LoVo (cell line): Measurements from ENCODE around the gene BBS10.
"Not testable (repeated sequence)": the region's sequence is repeated elsewhere in the genome, so short reads cannot be mapped to it uniquely, and the experiment has no call there.

ENCODE experiments used
- DNase-seq: peaks from one replicate; pipeline ENCODE4 v3.0.0-alpha.2; 2016; ENCODE audit warnings: low spot score

The BBS10 gene

DNA sequence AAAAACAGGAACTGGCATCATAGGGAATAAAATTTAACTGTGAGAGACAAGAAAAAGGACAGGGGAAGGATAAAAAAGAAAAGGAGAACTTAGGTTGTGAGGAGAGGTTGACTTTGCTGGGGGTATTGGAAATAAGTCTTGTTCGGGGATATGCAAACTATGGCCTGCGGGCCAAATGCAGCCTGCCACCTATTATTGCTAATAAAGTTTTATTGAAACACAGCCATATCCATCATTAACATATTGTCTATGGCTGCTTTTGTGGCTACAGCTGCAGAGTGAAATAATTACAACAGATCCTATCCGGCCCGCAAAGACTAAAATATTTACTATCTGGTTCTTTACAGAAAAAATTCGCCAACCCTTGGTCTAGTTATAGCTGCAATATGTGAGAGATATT, 18.6 kb downstream of the BBS10 start:
- no peak for DNase-seq

GRCh38 chr12:76329159-76329558, 19.1 kb downstream of the BBS10 start:
- peak; percentile 45 for DNase-seq

DNA sequence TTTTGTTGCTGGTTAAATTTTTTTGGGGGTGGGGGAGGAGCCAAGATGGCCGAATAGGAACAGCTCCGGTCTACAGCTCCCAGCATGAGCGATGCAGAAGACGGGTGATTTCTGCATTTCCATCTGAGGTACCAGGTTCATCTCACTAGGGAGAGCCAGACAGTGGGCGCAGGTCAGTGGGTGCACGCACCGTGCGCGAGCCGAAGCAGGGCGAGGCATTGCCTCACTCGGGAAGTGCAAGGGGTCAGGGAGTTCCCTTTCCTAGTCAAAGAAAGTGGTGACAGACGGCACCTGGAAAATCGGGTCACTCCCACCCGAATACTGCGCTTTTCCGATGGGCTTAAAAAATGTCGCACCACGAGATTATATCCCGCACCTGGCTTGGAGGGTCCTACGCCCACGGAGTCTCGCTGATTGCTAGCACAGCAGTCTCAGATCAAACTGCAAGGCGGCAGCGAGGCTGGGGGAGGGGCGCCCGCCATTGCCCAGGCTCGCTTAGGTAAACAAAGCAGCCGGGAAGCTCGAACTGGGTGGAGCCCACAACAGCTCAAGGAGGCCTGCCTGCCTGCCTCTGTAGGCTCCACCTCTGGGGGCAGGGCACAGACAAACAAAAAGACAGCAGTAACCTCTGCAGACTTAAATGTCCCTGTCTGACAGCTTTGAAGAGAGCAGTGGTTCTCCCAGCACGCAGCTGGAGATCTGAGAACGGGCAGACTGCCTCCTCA, 28.5 kb downstream of the BBS10 start:
- not testable (repeated sequence) for DNase-seq

- no peak for DNase-seq
Observed at GRCh38 chr12:76318773-76319594, 29.2 kb downstream of the BBS10 start.

DNA sequence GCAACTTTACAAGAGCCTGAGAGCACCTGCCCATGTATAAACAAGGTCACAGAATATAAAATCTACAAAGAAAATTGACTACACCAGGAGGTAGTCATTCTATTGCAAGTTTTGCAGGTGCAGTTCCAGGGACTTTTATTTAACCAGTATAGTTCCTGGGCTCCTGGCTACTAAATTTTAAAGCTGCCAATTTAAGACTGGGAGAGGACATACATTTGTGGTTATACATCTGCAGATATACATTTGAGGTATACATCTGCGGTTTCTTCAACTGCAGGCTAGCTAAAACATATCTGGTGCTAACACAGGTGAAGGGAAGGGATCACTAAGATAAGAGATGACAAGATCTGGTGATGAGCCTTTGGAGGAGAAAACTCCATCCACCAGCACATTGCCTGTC, 30.2 kb downstream of the BBS10 start:
- no peak for DNase-seq

GRCh38 chr12:76316468-76316867, 31.7 kb downstream of the BBS10 start:
- DNase-seq: no peak

- DNase-seq: no peak
Observed at GRCh38 chr12:76313299-76313698, 34.9 kb downstream of the BBS10 start.

- DNase-seq: no peak
Observed at GRCh38 chr12:76312315-76312714, 35.9 kb downstream of the BBS10 start.

DNA sequence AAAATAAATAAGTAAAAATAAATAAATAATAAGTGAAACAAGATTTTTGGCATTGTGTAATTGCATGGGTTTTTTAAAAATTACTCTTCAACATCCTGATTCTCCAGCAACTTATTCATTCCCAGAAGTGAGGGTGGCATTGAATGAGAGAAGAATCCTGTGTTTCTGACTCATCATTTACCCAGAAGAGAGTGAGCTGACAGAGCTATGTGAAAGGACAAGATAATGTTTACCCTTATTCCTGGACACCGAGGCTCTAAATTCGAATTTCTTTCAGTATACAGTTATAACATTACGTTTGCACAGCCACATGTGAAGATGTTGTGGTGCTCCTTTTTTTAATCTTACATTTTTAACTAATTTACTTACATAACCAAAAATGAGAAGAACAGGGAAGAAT, 36.4 kb downstream of the BBS10 start:
- no peak for DNase-seq

- peak; percentile 46 for DNase-seq
Observed at GRCh38 chr12:76310110-76310509, 38.1 kb downstream of the BBS10 start.

DNA sequence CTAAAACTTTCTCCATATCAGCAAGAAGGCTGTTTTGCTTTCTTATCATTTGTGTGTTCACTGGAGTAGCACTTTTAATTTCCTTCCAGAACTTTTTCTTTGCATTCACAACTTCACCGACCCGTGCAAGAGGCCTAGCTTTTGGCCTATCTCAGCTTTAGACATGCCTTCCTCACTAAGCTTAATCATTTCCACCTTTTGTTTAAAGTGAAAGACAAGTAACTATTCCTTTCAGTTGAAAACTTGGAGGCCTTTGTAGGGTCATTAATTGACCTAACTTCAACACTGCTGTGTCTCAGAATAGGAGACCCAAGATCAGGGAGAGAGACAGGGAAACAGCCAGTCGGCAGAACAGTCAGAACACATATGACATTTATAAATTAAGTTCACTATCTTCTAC, 39.3 kb downstream of the BBS10 start:
- DNase-seq: no peak

DNA sequence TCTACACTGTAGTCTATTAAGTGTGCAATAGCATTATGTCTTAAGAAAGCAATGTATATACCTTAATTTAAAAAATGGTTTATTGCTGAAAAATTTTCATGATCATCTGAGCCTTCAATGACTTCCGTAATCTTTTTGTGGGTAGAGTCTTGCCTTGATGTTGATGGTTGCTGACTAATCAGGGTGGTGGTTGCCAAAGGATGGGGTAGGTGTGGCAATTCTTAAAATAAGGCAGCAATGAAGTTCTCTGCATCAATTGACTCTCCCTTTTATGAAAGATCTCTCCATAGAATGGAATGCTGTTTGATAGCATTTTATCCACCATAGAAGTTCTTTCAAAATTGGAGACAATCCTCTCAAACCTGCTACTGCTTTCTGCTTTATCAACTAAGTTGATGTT, 41.1 kb downstream of the BBS10 start:
- DNase-seq: no peak

DNA sequence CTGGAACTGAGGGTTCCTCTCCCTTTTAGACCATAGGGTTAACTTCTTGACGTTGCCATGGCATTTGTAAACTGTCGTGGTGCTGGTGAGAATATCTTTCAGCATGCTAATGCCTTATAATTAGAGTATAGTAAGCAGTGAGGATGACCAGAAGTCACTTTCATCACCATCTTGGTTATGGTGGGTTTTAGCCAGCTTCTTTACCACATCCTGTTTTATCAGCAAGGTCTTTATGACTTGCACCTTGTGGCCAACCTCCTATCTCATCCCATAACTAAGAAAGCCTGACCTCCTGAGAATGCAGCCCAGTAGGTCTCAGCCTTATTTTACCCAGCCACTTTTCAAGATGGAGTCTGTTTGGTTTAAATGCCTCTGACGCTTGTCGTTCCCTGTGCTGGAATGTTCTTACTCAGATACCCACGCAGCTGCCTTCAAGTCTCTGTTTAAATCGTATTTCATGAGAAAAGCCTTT, 44.2 kb downstream of the BBS10 start:
- DNase-seq: no peak

- DNase-seq: no peak
Observed at GRCh38 chr12:76303365-76303764, 44.9 kb downstream of the BBS10 start.

GRCh38 chr12:76300297-76300665, 47.9 kb downstream of the BBS10 start:
- DNase-seq: no peak

DNA sequence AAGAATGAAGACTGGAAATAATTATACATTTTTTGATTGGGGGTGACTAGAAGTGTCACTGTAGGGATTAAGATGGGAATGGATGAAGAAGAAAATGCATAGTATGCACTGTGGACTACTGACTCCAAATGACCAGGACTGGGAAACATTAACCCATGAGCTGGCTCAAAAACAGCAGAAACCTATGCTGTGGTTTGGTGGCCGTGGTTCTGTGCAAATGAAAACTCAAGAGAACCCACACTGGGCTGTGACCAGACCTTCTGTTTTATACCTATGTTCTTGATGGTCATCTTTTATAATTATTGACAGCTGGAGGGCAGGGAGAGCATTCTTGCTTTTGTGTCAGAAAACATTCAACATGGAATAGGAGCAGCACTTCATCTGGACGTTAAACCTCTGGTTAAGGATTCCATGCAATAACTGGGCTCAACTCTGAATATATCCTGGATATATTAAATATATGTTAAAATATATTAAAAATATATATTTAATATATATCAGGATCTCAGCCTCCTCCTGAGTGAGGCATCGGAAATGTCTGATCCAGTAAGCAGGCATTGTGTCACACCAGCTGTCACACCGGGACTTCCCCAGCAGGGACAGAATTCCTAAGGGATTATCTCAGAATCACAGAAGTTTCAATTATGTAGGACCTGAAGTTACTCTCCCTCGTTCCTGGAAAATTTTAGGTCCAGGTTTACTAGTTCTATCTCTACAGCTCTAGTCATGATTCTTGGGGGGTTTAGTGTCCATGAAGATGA, 48.5 kb downstream of the BBS10 start:
- peak; percentile 17 for DNase-seq
